Right renal pelvis (tissue), 4 donors: ENCODE results near the gene TBC1D1. TPM values are rescaled to one million over a fixed set of nuclear protein-coding genes. Genes with fewer than 3 reads are reported as not detected.

Experiments
- DNase-seq, 4 donors: peaks; one replicate each; pipeline ENCODE4 v3.0.0-alpha.2; 2013; ENCODE audit warnings: low read depth in 4 of 4, low spot score in 3 of 4, missing footprints in 1 of 4
- polyA plus RNA-seq, 4 donors: library from polyadenylated mRNA; unstranded; fragments of 120-200 nt; gene quantifications; one replicate each; pipeline ENCODE4 v1.2.1, GENCODE V29; 2013; ENCODE audit not compliant: insufficient read length in 4 of 4

Gene TBC1D1, protein sequence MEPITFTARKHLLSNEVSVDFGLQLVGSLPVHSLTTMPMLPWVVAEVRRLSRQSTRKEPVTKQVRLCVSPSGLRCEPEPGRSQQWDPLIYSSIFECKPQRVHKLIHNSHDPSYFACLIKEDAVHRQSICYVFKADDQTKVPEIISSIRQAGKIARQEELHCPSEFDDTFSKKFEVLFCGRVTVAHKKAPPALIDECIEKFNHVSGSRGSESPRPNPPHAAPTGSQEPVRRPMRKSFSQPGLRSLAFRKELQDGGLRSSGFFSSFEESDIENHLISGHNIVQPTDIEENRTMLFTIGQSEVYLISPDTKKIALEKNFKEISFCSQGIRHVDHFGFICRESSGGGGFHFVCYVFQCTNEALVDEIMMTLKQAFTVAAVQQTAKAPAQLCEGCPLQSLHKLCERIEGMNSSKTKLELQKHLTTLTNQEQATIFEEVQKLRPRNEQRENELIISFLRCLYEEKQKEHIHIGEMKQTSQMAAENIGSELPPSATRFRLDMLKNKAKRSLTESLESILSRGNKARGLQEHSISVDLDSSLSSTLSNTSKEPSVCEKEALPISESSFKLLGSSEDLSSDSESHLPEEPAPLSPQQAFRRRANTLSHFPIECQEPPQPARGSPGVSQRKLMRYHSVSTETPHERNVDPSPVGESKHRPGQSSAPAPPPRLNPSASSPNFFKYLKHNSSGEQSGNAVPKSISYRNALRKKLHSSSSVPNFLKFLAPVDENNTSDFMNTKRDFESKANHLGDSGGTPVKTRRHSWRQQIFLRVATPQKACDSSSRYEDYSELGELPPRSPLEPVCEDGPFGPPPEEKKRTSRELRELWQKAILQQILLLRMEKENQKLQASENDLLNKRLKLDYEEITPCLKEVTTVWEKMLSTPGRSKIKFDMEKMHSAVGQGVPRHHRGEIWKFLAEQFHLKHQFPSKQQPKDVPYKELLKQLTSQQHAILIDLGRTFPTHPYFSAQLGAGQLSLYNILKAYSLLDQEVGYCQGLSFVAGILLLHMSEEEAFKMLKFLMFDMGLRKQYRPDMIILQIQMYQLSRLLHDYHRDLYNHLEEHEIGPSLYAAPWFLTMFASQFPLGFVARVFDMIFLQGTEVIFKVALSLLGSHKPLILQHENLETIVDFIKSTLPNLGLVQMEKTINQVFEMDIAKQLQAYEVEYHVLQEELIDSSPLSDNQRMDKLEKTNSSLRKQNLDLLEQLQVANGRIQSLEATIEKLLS (N-terminal part only)
- 100 to 1,000 TPM; 174 to 197 (median 180) TPM for polyA plus RNA-seq

DNA sequence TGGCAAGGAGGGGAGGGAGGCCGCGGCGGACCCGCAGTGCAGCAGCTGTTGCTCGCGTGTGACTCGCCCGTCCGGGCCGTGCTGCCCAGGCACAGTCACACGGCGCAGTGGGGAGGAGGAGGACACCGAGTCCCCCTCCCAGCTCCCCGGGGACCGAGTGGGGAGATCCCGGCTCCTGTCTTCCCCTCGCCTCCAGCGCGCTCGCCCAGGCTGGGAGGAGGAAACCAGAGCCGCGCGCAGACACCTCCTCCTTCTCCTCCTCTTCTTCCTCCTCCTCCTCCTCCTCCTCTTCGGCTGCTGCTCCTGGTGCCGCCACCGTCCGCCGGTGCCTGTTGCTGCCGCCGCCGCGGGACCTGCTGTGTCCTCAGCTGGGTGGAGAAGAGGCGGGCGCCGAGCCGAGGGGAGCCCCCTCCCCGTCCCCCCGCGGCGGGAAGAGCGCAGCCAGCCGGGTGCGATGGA lies at the start of gene TBC1D1:
TSS of gene TBC1D1 (plus strand) at position 284 of the 459 bp plus-strand sequence. CDS start 11,012 bp downstream, outside the sequence.
- no peak for DNase-seq

DNA sequence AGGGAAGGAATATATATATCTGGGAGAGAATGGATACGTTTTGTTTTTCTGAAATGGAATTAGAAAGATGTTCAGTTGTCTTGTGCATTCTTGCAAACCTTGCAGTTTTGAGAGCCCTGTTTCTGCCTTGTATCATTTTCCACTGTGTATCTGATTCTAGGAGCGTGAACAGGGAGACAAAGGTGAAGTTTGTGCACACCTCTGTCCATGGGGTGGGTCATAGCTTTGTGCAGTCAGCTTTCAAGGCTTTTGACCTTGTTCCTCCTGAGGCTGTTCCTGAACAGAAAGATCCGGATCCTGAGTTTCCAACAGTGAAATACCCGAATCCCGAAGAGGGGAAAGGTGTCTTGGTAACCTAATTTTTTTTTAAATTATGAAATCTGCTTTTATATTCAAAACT lies 46.7 kb upstream of the TBC1D1 start:
- no peak for DNase-seq

- DNase-seq, result no peak
Measured at GRCh38 chr4:37845201-37845600, 45.7 kb upstream of the TBC1D1 start.

- DNase-seq, result no peak
Measured at GRCh38 chr4:37847311-37847884, 43.5 kb upstream of the TBC1D1 start.

DNA sequence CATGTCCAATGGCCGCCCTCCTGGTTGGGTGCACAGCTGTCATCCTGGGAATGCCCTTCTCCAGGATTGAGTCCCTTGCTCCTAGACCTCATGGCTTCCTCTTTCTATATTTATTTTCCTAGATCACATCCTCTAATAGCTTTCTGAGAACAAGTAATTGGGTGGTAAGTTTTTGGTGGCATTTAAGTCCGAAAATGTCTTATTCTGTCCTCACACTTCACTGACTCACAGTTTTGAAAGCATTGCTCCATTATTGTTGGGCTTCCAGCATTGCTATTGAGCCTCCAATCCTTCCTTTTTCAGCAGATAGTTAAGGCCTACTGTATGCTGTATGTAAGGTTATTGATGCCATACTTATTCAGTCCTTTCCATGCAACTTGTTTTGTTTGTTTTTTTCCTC lies 38.5 kb upstream of the TBC1D1 start:
- no peak for DNase-seq

- no peak for DNase-seq
Measured at GRCh38 chr4:37858112-37858511, 32.8 kb upstream of the TBC1D1 start.

DNA sequence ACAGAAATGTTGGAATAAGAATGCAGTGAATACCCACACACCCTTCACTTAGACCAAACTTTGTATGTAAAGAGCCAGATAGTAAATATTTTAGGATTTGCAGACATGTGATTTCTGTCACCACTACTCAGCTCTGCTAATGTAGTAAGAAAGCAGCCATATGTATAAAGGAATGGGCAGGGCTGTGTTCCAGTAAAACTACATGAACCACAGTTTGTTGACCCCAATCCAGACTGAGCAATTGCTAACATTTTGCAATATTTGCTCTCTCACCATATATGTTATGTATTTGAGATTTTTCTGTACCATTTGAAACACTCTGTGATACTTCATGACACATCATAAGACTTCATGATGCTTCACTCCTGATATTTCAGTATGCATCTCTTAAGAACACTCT lies 32.0 kb upstream of the TBC1D1 start:
- no peak for DNase-seq

GRCh38 chr4:37860266-37860665 lies 30.6 kb upstream of the TBC1D1 start:
- no peak for DNase-seq

DNA sequence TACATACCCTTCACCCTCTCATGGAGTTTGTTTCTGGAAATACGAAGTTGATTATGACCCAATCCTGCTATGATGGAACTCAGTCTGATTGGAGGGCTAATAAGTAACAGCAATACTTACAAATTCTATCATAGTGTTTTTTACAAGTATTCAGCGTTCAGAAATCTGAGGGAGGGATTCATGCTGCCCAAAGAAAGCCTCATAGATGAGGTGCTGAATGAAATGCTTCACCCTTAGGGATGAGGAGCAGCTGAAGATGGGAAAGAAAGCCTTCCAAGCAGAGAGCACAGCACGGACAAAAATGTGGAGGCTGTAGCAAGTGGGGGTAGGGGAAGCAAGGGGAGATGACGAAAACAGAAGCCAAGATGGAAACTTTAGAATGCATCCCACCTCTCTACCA lies 27.9 kb upstream of the TBC1D1 start:
- no peak for DNase-seq

- DNase-seq, result no peak
Measured at GRCh38 chr4:37864786-37865185, 26.1 kb upstream of the TBC1D1 start.

DNA sequence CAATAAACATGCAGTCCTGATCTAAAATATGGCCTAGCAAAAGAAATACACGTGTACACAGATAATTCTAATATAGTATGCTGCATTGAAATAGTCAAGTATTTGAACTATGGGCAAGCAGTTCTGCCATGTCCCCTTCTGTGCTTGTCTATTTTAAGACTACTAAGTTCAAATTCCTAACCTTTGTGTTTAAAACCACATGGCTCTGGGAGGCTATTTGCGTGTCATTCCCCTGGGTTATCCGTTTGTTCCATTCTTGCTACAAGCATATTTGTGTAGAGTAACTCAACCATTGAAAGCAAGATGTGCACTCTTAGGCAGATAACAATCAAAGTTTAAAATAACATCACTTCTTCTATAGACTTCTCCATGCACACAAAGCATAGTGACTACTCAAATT lies 25.4 kb upstream of the TBC1D1 start:
- DNase-seq, result no peak

GRCh38 chr4:37867102-37867501 lies 23.8 kb upstream of the TBC1D1 start:
- no peak for DNase-seq

GRCh38 chr4:37868238-37868637 lies 22.6 kb upstream of the TBC1D1 start:
- DNase-seq, result no peak

GRCh38 chr4:37872310-37872988 lies 18.4 kb upstream of the TBC1D1 start:
- no peak for DNase-seq

DNA sequence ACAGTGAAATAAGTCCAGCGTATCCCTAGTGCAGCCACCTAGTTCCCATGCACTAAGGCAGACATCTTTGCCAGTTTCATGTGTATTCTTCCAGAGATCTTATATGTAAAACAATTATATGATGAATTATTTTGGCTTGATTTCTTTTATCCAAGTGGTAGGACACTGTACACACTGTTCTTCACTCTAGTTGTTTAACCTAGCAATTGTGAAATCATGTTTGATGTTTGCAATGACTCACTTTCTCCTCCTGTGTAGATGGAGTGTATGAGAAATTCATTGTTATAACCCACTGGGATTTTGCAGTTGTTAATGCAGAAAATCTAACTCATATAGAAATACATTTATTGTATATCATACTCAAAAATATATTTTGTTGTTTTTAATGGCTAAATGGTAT lies 17.5 kb upstream of the TBC1D1 start:
- no peak for DNase-seq

DNA sequence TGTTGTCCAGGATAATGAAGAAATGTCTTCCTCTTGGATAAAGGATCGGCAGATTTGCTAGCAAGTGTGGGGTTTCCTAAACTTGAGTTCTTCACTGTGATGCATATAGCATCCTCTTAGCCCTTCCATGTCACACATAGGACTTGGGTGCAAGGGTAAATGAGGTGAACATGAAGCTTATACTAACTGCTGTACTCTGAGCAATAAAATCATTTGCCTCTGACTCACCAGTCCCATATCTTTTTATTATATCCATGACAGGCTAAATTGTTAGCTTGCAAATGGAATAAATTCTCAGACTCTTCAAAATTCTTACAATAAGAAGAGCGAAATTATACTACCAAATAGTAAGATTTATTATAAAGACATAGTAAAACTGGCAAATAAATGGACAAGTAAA lies 14.7 kb upstream of the TBC1D1 start:
- DNase-seq, result no peak

GRCh38 chr4:37879365-37879764 lies 11.5 kb upstream of the TBC1D1 start:
- no peak for DNase-seq

DNA sequence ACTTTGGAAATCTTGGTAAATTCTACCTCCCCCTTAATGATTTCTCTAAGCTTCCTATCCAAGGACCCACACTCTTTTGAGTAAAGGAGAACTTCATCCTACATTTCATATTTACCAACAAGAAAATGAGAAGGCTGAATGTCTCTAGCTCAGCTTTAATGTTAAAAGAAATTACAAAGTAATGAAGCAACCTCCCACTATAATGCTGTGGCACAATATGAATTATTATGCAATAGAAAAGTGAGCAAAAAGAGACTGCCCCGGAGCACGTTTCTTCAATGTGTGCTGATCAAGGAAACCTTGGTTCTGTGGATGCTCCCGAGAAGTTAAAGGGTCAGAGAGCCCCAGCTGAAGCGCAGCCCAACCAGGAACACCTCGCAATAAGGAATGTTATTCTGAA lies 9.1 kb upstream of the TBC1D1 start:
- no peak for DNase-seq

- no peak for DNase-seq
Measured at GRCh38 chr4:37882665-37883296, 8.1 kb upstream of the TBC1D1 start.
